IMR-90 (cell line): ENCODE data around the gene TDRD12. TPM values are rescaled to one million over a fixed set of nuclear protein-coding genes. Genes with fewer than 3 reads are reported as not detected.

ENCODE experiments used
- ATAC-seq: fragments of 200-7000 bp; cut with Tn5 transposase; 2 replicates; pipeline ENCODE4 v1.9.1; 2020; ENCODE audit warnings: low read depth, mild to moderate bottlenecking, moderate library complexity
- BruUV-seq: library from RNA; stranded (reverse); fragments of 400-500 nt; replicated peaks from 2 replicates; lab custom pipeline; 2021; lab: Mats Ljungman, UMichigan
- CTCF ChIA-PET: fragments of 300-600 bp; formaldehyde crosslinking; extraction: SDS; loops from one replicate; lab custom pipeline; 2021; ENCODE audit warnings: antibody characterized with exemption; lab: Yijun Ruan, JAX
- POLR2A ChIA-PET: fragments of 300-600 bp; sonication (Branson Sonifier 250); formaldehyde crosslinking; loops from one replicate; lab custom pipeline; 2022; ENCODE audit warnings: antibody characterized with exemption; ENCODE audit not compliant: unreplicated experiment; lab: Charles Lee
- DNase-seq: peaks from one replicate; pipeline ENCODE4 v3.0.0; 2013
- H2AFZ ChIP-seq: replicated peaks from 2 replicates; pipeline ENCODE3; 2013; ENCODE audit warnings: low read length, mild to moderate bottlenecking; ENCODE audit not compliant: poor library complexity
- H2AK5ac ChIP-seq: 2 replicates; pipeline ENCODE4 v1.6.1; 2013; ENCODE audit warnings: low read depth, low read length, inconsistent platforms
- H2AK9ac ChIP-seq: replicated peaks from 2 replicates; pipeline ENCODE3; 2013; ENCODE audit warnings: mild to moderate bottlenecking, low read depth, low read length, moderate library complexity; ENCODE audit not compliant: poor library complexity
- H2BK120ac ChIP-seq: 2 replicates; pipeline ENCODE4 v1.6.1; 2013; ENCODE audit warnings: low read depth, low read length, inconsistent platforms
- H2BK15ac ChIP-seq: 3 replicates; pipeline ENCODE4 v1.6.1; 2013; ENCODE audit warnings: low read depth, low read length, inconsistent platforms
- H2BK20ac ChIP-seq: 2 replicates; pipeline ENCODE4 v1.6.1; 2013; ENCODE audit warnings: low read depth, mild to moderate bottlenecking, inconsistent platforms, low read length, moderate library complexity
- H2BK5ac ChIP-seq: 2 replicates; pipeline ENCODE4 v1.6.1; 2013; ENCODE audit warnings: mild to moderate bottlenecking, low read depth, low read length, inconsistent platforms; ENCODE audit not compliant: poor library complexity, severe bottlenecking
- H3K14ac ChIP-seq: replicated peaks from 2 replicates; pipeline ENCODE4 v1.6.1; 2013; ENCODE audit warnings: low read depth, low read length, inconsistent platforms
- H3K18ac ChIP-seq: 2 replicates; pipeline ENCODE4 v1.6.1; 2013; ENCODE audit warnings: low read depth, low read length, control low read depth
- H3K23ac ChIP-seq: 2 replicates; pipeline ENCODE4 v1.6.1; 2013; ENCODE audit warnings: low read depth, low read length, inconsistent platforms
- H3K27ac ChIP-seq: 2 replicates; pipeline ENCODE4 v1.5.1; 2013; ENCODE audit warnings: mild to moderate bottlenecking, control low read depth, low read length; ENCODE audit not compliant: insufficient read depth
- H3K27me3 ChIP-seq: 2 replicates; pipeline ENCODE4 v1.6.1; 2013; ENCODE audit warnings: low read length; ENCODE audit not compliant: control insufficient read depth, insufficient read depth
- H3K36me3 ChIP-seq: 2 replicates; pipeline ENCODE4 v1.6.1; 2013; ENCODE audit warnings: low read length, mixed read lengths; ENCODE audit not compliant: control insufficient read depth, insufficient read depth
- H3K4ac ChIP-seq: 2 replicates; pipeline ENCODE4 v1.6.1; 2013; ENCODE audit warnings: low read depth, low read length, inconsistent platforms
- H3K4me1 ChIP-seq: 2 replicates; pipeline ENCODE4 v1.6.1; 2013; ENCODE audit warnings: low read length, mixed read lengths; ENCODE audit not compliant: control insufficient read depth, insufficient read depth
- H3K4me2 ChIP-seq: 2 replicates; pipeline ENCODE4 v1.6.1; 2013; ENCODE audit warnings: low read depth, mild to moderate bottlenecking, control low read depth, low read length, moderate library complexity
- H3K4me3 ChIP-seq: 2 replicates; pipeline ENCODE4 v1.5.1; 2013; ENCODE audit warnings: low read depth, mild to moderate bottlenecking, control low read depth, low read length, moderate library complexity; ENCODE audit not compliant: insufficient read depth
- H3K56ac ChIP-seq: 2 replicates; pipeline ENCODE4 v1.6.1; 2013; ENCODE audit warnings: low read length, inconsistent platforms; ENCODE audit not compliant: insufficient read depth; ENCODE audit errors: extremely low read depth
- H3K79me1 ChIP-seq, 2 experiments: 2 replicates each; pipeline ENCODE4 v1.6.1; 2013; ENCODE audit warnings: low read length in 2 of 2, inconsistent platforms in 1 of 2, low read depth in 1 of 2
- H3K9ac ChIP-seq: 2 replicates; pipeline ENCODE4 v1.6.1; 2013; ENCODE audit warnings: low read depth, low read length, control low read depth
- H3K9me1 ChIP-seq: 2 replicates; pipeline ENCODE4 v1.6.1; 2013; ENCODE audit warnings: low read length, inconsistent platforms; ENCODE audit not compliant: insufficient read depth
- H3K9me3 ChIP-seq: 2 replicates; pipeline ENCODE4 v1.6.1; 2013; ENCODE audit warnings: low read length; ENCODE audit not compliant: control insufficient read depth, insufficient read depth
- H4K20me1 ChIP-seq: 2 replicates; pipeline ENCODE4 v1.6.1; 2013; ENCODE audit warnings: low read length, inconsistent platforms; ENCODE audit not compliant: insufficient read depth
- H4K5ac ChIP-seq: 2 replicates; pipeline ENCODE4 v1.6.1; 2013; ENCODE audit warnings: mild to moderate bottlenecking, low read depth, low read length, control low read depth
- H4K8ac ChIP-seq, 2 experiments: 2 replicates each; pipeline ENCODE4 v1.6.1; 2013; ENCODE audit warnings: low read depth in 2 of 2, low read length in 2 of 2, control low read depth in 1 of 2, inconsistent platforms in 1 of 2
- H4K91ac ChIP-seq: 2 replicates; pipeline ENCODE4 v1.6.1; 2013; ENCODE audit warnings: low read depth, low read length, inconsistent platforms; ENCODE audit not compliant: insufficient read depth
- CHD1 ChIP-seq: IDR thresholded peaks from 2 replicates; pipeline ENCODE4 v1.6.1; 2012; ENCODE audit warnings: low read depth, low read length, improper control_type of control experiment
- FOS ChIP-seq: fragments of 150-350 bp; IDR thresholded peaks from 2 replicates; pipeline ENCODE4 v1.6.1; 2016; ENCODE audit warnings: low read depth, low read length
- MAFK ChIP-seq: IDR thresholded peaks from 2 replicates; pipeline ENCODE4 v1.6.1; 2012; ENCODE audit warnings: low read depth, low read length, improper control_type of control experiment
- NFE2L2 ChIP-seq: fragments of 150-350 bp; IDR thresholded peaks from 2 replicates; pipeline ENCODE4 v1.6.1; 2016; ENCODE audit warnings: low read depth, mild to moderate bottlenecking, low read length
- RAD21 ChIP-seq: IDR thresholded peaks from 2 replicates; pipeline ENCODE4 v1.6.1; 2012; ENCODE audit warnings: low read length, improper control_type of control experiment
- RCOR1 ChIP-seq: IDR thresholded peaks from 2 replicates; pipeline ENCODE4 v1.6.1; 2012; ENCODE audit warnings: mild to moderate bottlenecking, low read length, improper control_type of control experiment; ENCODE audit not compliant: insufficient replicate concordance
- RFX5 ChIP-seq: IDR thresholded peaks from 2 replicates; pipeline ENCODE4 v1.8.0; 2012; ENCODE audit warnings: low read depth, mild to moderate bottlenecking, low read length, moderate library complexity
- SMC3 ChIP-seq: fragments of 150-350 bp; IDR thresholded peaks from 2 replicates; pipeline ENCODE4 v1.6.1; 2016; ENCODE audit warnings: low read depth, mild to moderate bottlenecking, antibody characterized with exemption, low read length, moderate library complexity
- USF2 ChIP-seq: fragments of 150-350 bp; IDR thresholded peaks from 2 replicates; pipeline ENCODE4 v1.6.1; 2017; ENCODE audit warnings: mild to moderate bottlenecking, antibody characterized with exemption, low read length, low read depth
- WGBS, 2 experiments: methylation state at CpG; one replicate each; pipeline versions ENCODE4 v1.1.5 to v1.1.7; 2013; ENCODE audit warnings: missing lambda C conversion rate in 2 of 2; ENCODE audit not compliant: insufficient read length in 1 of 2; ENCODE audit errors: extremely low coverage in 2 of 2; 5-methylcytosine and 5-hydroxymethylcytosine counted together
- dilution Hi-C: fragments of 300-500 bp; cut with HindIII; formaldehyde crosslinking; loops from one replicate; pipeline ENCODE4 v1.14.3; 2018; ENCODE audit warnings: low sequenced_read_pairs; ENCODE audit not compliant: unreplicated experiment
- in situ Hi-C: fragments of 300-500 bp; cut with MboI; formaldehyde crosslinking; loops from 3 replicates; pipeline ENCODE4 v1.14.3; 2019; ENCODE audit warnings: low sequenced_read_pairs, inconsistent platforms, mixed read lengths
- intact Hi-C: fragments of 100-400 bp; cut with micrococcal nuclease; formaldehyde crosslinking; loops from 2 replicates; pipeline ENCODE4 v1.10.0; 2022
- polyA plus RNA-seq, 3 experiments: library from polyadenylated mRNA; depleted of rRNA; stranded (reverse); fragments of >200 nt; gene quantifications; 2 replicates each; pipeline ENCODE4 v1.2.3, GENCODE V29; 2012; ENCODE audit warnings: low replicate concordance in 1 of 3
- total RNA-seq: library from RNA; depleted of rRNA; stranded (reverse); fragments of >200 nt; gene quantifications from 2 replicates; pipeline ENCODE4 v1.2.3, GENCODE V29; 2012
- TF ChIP-seq, protein P1 (sequence below): conservative IDR thresholded peaks from 2 replicates; pipeline ENCODE4 v1.5.1; 2012; ENCODE audit warnings: mild to moderate bottlenecking, low read depth, low read length, improper control_type of control experiment

Gene TDRD12
- total and polyA plus RNA-seq, 2 of the 4 experiments (the other 2 are of a cell fraction) = under 0.01 to 0.07 TPM

DNA sequence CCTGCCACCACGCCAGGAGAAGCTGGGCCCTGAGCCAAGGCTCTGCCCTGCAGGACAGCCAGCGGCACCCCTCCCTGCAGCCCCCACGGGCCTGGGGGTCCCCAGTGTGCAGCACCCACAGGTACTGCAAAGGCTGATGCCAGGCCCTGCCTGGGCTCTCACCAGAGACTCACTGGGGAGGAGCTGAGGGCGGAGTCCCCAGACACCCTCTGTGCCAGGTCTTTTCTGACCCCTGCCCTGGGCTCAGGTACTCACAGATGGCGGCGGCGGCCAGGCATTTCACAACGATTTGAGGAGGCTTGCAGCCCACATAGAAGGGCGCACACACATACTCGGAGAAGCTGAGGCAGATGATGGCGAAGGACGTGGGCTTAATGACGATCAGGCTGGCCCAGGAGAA, 144.3 kb downstream of the TDRD12 start:
- H3K4ac ChIP-seq = no peak overlapping the region
- no peak overlapping the region for H2BK5ac ChIP-seq
- no peaks in the 10 kb centered on the region for H3K79me1 ChIP-seq
- H3K14ac ChIP-seq = no peak overlapping the region
- WGBS, 2 experiments = 76% methylated on average over 10 of the region's 13 CpGs; no CpG with 5 or more reads in 1 of the 2 experiments
- H3K56ac ChIP-seq = no peak overlapping the region
- H3K27ac ChIP-seq = no peak overlapping the region
- no TSS peak for BruUV-seq
- no peaks in the 10 kb centered on the region for H3K9me1 ChIP-seq
- ChIA-PET CTCF (no interaction called here), POLR2A (no interaction called here)
- TF ChIP-seq RCOR1 = no peak
- no peak for TF ChIP-seq FOS
- TF ChIP-seq USF2 = no peak
- TF ChIP-seq MAFK = no peak
- no peak for TF ChIP-seq CHD1
- TF ChIP-seq RFX5 = no peak
- TF ChIP-seq, protein P1, sequence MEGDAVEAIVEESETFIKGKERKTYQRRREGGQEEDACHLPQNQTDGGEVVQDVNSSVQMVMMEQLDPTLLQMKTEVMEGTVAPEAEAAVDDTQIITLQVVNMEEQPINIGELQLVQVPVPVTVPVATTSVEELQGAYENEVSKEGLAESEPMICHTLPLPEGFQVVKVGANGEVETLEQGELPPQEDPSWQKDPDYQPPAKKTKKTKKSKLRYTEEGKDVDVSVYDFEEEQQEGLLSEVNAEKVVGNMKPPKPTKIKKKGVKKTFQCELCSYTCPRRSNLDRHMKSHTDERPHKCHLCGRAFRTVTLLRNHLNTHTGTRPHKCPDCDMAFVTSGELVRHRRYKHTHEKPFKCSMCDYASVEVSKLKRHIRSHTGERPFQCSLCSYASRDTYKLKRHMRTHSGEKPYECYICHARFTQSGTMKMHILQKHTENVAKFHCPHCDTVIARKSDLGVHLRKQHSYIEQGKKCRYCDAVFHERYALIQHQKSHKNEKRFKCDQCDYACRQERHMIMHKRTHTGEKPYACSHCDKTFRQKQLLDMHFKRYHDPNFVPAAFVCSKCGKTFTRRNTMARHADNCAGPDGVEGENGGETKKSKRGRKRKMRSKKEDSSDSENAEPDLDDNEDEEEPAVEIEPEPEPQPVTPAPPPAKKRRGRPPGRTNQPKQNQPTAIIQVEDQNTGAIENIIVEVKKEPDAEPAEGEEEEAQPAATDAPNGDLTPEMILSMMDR = no peak
- TF ChIP-seq NFE2L2 = no peak
- TF ChIP-seq RAD21 = no peak
- TF ChIP-seq SMC3 = no peak
- no peaks in the 10 kb centered on the region for H3K27me3 ChIP-seq
- intact Hi-C loops (no loop called here), in situ Hi-C loops (no loop called here), dilution Hi-C loops (no loop called here)
- H4K91ac ChIP-seq = no peak overlapping the region
- no peak overlapping the region for H4K5ac ChIP-seq
- H4K20me1 ChIP-seq = no peaks in the 10 kb centered on the region
- no peaks in the 10 kb centered on the region for H3K4me1 ChIP-seq
- ATAC-seq = no peak
- no peak overlapping the region for H2AK5ac ChIP-seq
- H3K9ac ChIP-seq = no peak overlapping the region
- H3K4me2 ChIP-seq = no peak overlapping the region
- no peak for DNase-seq
- H3K36me3 ChIP-seq = no peaks in the 10 kb centered on the region
- H3K23ac ChIP-seq = no peak overlapping the region
- H3K9me3 ChIP-seq = no peaks in the 10 kb centered on the region
- H2BK15ac ChIP-seq = no peak overlapping the region
- no peak overlapping the region for H3K4me3 ChIP-seq
- H2AFZ ChIP-seq = no peak overlapping the region
- no peak overlapping the region for H2BK20ac ChIP-seq
- H3K18ac ChIP-seq = no peak overlapping the region
- H2BK120ac ChIP-seq = no peak overlapping the region
- no peak overlapping the region for H2AK9ac ChIP-seq
- H4K8ac ChIP-seq = no peak overlapping the region
